ENCODE measurements around the gene ANO7.
A peak's percentile ranks its signal among the peaks of the same experiment; 100 is the strongest.
"Not testable (repeated sequence)": the region's sequence is repeated elsewhere in the genome, so short reads cannot be mapped to it uniquely, and the experiment has no call there.

The ANO7 gene

GRCh38 chr2:241194811-241195210 is 6.3 kb downstream of the ANO7 start:
- no peak for DNase-seq

GRCh38 chr2:241195506-241196130 is 7.1 kb downstream of the ANO7 start:
- DNase-seq, result no peak

GRCh38 chr2:241197246-241197645 is 8.8 kb downstream of the ANO7 start:
- not testable (repeated sequence) for DNase-seq

- no peak for DNase-seq
These were observed 9.5 kb downstream of the ANO7 start for GRCh38 chr2:241197947-241198346.

GRCh38 chr2:241198381-241199279 is 10.2 kb downstream of the ANO7 start:
- DNase-seq, result no peak

- no peak for DNase-seq
These were observed 10.8 kb downstream of the ANO7 start for GRCh38 chr2:241199286-241199685.

GRCh38 chr2:241199897-241200821 is 11.7 kb downstream of the ANO7 start:
- DNase-seq, result no peak

- DNase-seq, result no peak
These were observed 12.4 kb downstream of the ANO7 start for GRCh38 chr2:241200822-241201395.

GRCh38 chr2:241201445-241202267 is 13.2 kb downstream of the ANO7 start:
- DNase-seq, result no peak

- no peak for DNase-seq
These were observed 13.8 kb downstream of the ANO7 start for GRCh38 chr2:241202268-241202585.

- DNase-seq, result no peak
These were observed 14.2 kb downstream of the ANO7 start for GRCh38 chr2:241202681-241203080.

GRCh38 chr2:241203218-241204009 is 14.9 kb downstream of the ANO7 start:
- no peak for DNase-seq

- DNase-seq, result no peak
These were observed 15.5 kb downstream of the ANO7 start for GRCh38 chr2:241204010-241204384.

- DNase-seq, result no peak
These were observed 16.0 kb downstream of the ANO7 start for GRCh38 chr2:241204490-241204889.

- no peak for DNase-seq
These were observed 16.6 kb downstream of the ANO7 start for GRCh38 chr2:241205086-241205485.

- no peak for DNase-seq
These were observed 18.7 kb downstream of the ANO7 start for GRCh38 chr2:241207151-241207550.

GRCh38 chr2:241207641-241208040 is 19.2 kb downstream of the ANO7 start:
- no peak for DNase-seq

GRCh38 chr2:241208058-241208457 is 19.6 kb downstream of the ANO7 start:
- no peak for DNase-seq

- DNase-seq, result no peak
These were observed 20.8 kb downstream of the ANO7 start for GRCh38 chr2:241209271-241209670.

GRCh38 chr2:241211276-241211675 is 22.8 kb downstream of the ANO7 start:
- peak; percentile 8 for DNase-seq

- DNase-seq, result no peak
These were observed 24.6 kb downstream of the ANO7 start for GRCh38 chr2:241213041-241213440.
